Mesendoderm (in vitro differentiated cells): ENCODE data around the gene SCRN1.

ENCODE experiments used
- DNase-seq: peaks from one replicate; pipeline ENCODE4 v3.0.0; 2013
- H2AK5ac ChIP-seq: 2 replicates; pipeline ENCODE4 v1.6.1; 2013; ENCODE audit warnings: low read length, inconsistent platforms
- H2BK120ac ChIP-seq: 2 replicates; pipeline ENCODE4 v1.6.1; 2013; ENCODE audit warnings: low read depth, mild to moderate bottlenecking, low read length, moderate library complexity, mixed read lengths
- H2BK15ac ChIP-seq: replicated peaks from 2 replicates; pipeline ENCODE4 v1.6.1; 2013; ENCODE audit warnings: low read depth, mild to moderate bottlenecking, moderate library complexity
- H2BK5ac ChIP-seq: 2 replicates; pipeline ENCODE4 v1.6.1; 2013; ENCODE audit warnings: low read length, inconsistent platforms
- H3K18ac ChIP-seq: 2 replicates; pipeline ENCODE4 v1.6.1; 2013; ENCODE audit warnings: mild to moderate bottlenecking, low read length, mixed read lengths
- H3K23ac ChIP-seq: one replicate; pipeline ENCODE4 v1.6.1; 2013; ENCODE audit warnings: low read length
- H3K27ac ChIP-seq: 2 replicates; pipeline ENCODE4 v1.5.1; 2013; ENCODE audit warnings: low read depth, mild to moderate bottlenecking, inconsistent platforms, low read length, moderate library complexity
- H3K27me3 ChIP-seq: 2 replicates; pipeline ENCODE4 v1.6.1; 2013; ENCODE audit warnings: low read length, control low read depth, mild to moderate bottlenecking, inconsistent platforms; ENCODE audit not compliant: insufficient read depth, poor library complexity
- H3K36me3 ChIP-seq: 2 replicates; pipeline ENCODE4 v1.6.1; 2013; ENCODE audit warnings: low read length, inconsistent platforms; ENCODE audit not compliant: control insufficient read depth, insufficient read depth
- H3K4ac ChIP-seq: one replicate; pipeline ENCODE4 v1.6.1; 2013; ENCODE audit warnings: low read depth, mild to moderate bottlenecking, low read length, moderate library complexity
- H3K4me1 ChIP-seq: 2 replicates; pipeline ENCODE4 v1.6.1; 2013; ENCODE audit warnings: low read depth, low read length, inconsistent platforms; ENCODE audit not compliant: control insufficient read depth
- H3K4me2 ChIP-seq: 2 replicates; pipeline ENCODE4 v1.6.1; 2013; ENCODE audit warnings: low read length
- H3K4me3 ChIP-seq: 2 replicates; pipeline ENCODE4 v1.5.1; 2013; ENCODE audit warnings: mild to moderate bottlenecking, low read length
- H3K56ac ChIP-seq: one replicate; pipeline ENCODE4 v1.6.1; 2013; ENCODE audit warnings: low read length
- H3K79me1 ChIP-seq: 2 replicates; pipeline ENCODE4 v1.6.1; 2013; ENCODE audit warnings: low read length, inconsistent platforms
- H3K79me2 ChIP-seq: 2 replicates; pipeline ENCODE4 v1.6.1; 2013; ENCODE audit warnings: mild to moderate bottlenecking, low read length; ENCODE audit not compliant: control insufficient read depth, insufficient read depth
- H3K9ac ChIP-seq: 2 replicates; pipeline ENCODE4 v1.6.1; 2013; ENCODE audit warnings: low read length, inconsistent platforms
- H4K5ac ChIP-seq: one replicate; pipeline ENCODE4 v1.6.1; 2013; ENCODE audit warnings: low read length
- H4K8ac ChIP-seq: one replicate; pipeline ENCODE4 v1.6.1; 2013; ENCODE audit warnings: low read depth, mild to moderate bottlenecking, control low read depth, low read length, moderate library complexity
- WGBS: extraction: QIAGEN DNeasy Blood & Tissue Kit; methylation state at CpG from one replicate; pipeline ENCODE4 v1.1.7; 2013; ENCODE audit warnings: low lambda C conversion rate, missing lambda C conversion rate; ENCODE audit not compliant: insufficient coverage; ENCODE audit errors: extremely low coverage; 5-methylcytosine and 5-hydroxymethylcytosine counted together

The SCRN1 gene

DNA sequence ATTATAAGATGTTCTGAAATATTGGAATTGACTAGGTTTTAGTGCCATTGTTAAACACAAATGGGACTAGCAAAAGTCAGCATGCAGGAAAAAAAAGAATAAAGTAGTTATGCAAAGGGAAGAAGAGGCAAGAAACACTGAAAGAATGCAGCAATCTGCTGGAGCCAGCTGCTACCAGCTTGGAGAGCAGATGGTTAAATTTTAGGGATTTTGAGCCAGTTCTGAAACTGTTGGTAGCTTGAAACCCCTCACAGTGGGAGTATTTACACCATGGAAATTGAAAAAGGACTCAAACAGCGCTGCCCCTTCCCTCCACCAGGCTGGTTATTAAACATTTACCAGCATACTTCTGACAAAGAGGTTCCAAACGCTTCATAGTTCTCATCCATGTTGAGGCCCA is 41.0 kb downstream of the SCRN1 start:
- Histone ChIP-seq H3K79me1 (no peaks in the 10 kb centered on the region), H4K5ac (no peak overlapping the region), H2BK5ac (no peak overlapping the region), H2BK15ac (no peak overlapping the region), H3K79me2 (no peaks in the 10 kb centered on the region), H3K4me3 (no peak overlapping the region), H4K8ac (no peak overlapping the region), H3K36me3 (peaks cover 7% of the 10 kb centered on the region), H3K56ac (no peak overlapping the region), H3K27me3 (no peaks in the 10 kb centered on the region), H3K4me2 (no peak overlapping the region), H2BK120ac (no peak overlapping the region), H2AK5ac (no peak overlapping the region), H3K4me1 (no peaks in the 10 kb centered on the region), H3K18ac (no peak overlapping the region), H3K27ac (no peak overlapping the region), H3K23ac (no peak overlapping the region), H3K9ac (no peak overlapping the region), H3K4ac (no peak overlapping the region)
- WGBS = no CpG with 5 or more reads among the region's 2 CpGs
- no peak for DNase-seq

DNA sequence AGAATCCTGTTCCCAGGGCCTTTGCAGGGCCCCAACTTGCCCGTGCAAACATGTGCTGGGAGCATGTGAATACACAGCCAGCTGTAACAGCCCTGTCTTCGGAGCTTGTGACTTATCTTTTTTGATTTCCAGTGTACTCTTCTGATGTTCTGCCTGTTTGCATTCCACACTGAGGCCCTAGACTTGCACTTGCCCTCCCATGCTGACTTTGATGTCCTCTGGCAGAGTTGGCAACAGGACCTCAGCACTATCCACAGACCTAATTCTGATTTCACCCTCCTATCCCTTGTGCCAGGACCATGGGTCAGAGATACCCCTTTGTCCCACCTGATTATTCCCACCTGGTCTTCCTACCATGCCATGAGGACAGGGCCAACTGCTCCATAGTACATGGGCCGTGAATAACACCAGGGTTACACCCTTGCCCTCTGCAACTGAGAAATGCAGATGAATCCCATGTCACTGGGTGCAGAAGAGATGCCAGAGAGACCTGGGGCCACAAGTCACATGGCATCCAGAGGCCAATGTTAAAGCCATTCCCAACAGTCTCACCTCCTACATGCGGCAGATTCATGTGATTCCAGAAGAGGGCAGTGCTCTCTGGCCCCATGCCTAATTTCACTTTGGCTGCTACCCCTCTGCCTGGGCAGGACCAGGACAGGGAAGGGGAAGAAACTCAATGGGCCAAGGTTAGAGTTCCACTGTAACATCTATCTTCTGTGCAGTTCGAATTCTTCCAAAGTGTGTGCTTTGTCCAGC is 43.0 kb downstream of the SCRN1 start:
- no peak overlapping the region for H2BK15ac ChIP-seq
- H3K27me3 ChIP-seq = no peaks in the 10 kb centered on the region
- no peak overlapping the region for H4K8ac ChIP-seq
- no peak overlapping the region for H2BK120ac ChIP-seq
- no CpG with 5 or more reads among the region's 5 CpGs for WGBS
- H2AK5ac ChIP-seq = no peak overlapping the region
- H3K9ac ChIP-seq = no peak overlapping the region
- no peak overlapping the region for H3K27ac ChIP-seq
- no peak overlapping the region for H3K56ac ChIP-seq
- no peak overlapping the region for H3K23ac ChIP-seq
- H3K79me2 ChIP-seq = no peaks in the 10 kb centered on the region
- H3K4me1 ChIP-seq = no peaks in the 10 kb centered on the region
- H4K5ac ChIP-seq = no peak overlapping the region
- no peak overlapping the region for H3K18ac ChIP-seq
- H3K4me2 ChIP-seq = no peak overlapping the region
- no peaks in the 10 kb centered on the region for H3K79me1 ChIP-seq
- peaks cover 11% of the 10 kb centered on the region for H3K36me3 ChIP-seq
- H3K4me3 ChIP-seq = no peak overlapping the region
- DNase-seq = peak; percentile 78
- no peak overlapping the region for H3K4ac ChIP-seq
- H2BK5ac ChIP-seq = no peak overlapping the region

DNA sequence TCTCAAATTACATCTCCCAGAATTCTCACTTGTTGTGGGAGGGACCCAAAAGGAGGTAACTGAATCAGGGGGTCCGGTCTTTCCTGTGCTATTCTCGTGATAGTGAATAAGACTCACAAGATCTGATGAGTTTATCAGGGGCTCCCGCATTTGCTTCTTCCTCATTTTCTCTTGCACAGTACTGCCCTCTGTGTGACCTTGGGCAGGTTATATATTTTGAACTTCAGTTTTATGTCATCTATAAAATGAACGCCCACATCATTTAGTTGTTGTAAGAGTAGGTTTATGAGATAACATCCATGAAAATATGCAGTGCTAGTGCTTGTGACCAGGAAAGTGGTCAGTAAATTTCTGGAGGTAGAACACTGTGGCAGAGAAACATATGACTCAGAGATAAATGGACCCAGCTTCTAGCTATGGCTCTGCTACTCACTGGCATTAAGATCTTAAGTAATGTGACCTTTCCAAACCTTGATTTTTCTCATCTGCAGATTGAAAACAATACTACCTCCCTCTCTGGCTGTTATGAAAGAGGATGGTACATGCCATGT is 44.3 kb downstream of the SCRN1 start:
- H3K36me3 ChIP-seq = peaks cover 12% of the 10 kb centered on the region
- no peak overlapping the region for H4K5ac ChIP-seq
- no peaks in the 10 kb centered on the region for H3K4me1 ChIP-seq
- H3K18ac ChIP-seq = no peak overlapping the region
- no peak overlapping the region for H2AK5ac ChIP-seq
- no peaks in the 10 kb centered on the region for H3K79me1 ChIP-seq
- H3K4me2 ChIP-seq = no peak overlapping the region
- H3K27ac ChIP-seq = no peak overlapping the region
- H3K56ac ChIP-seq = no peak overlapping the region
- H2BK120ac ChIP-seq = no peak overlapping the region
- no peak overlapping the region for H3K9ac ChIP-seq
- no peak overlapping the region for H3K4me3 ChIP-seq
- H2BK5ac ChIP-seq = no peak overlapping the region
- no peak for DNase-seq
- no peak overlapping the region for H3K4ac ChIP-seq
- H4K8ac ChIP-seq = no peak overlapping the region
- no peaks in the 10 kb centered on the region for H3K79me2 ChIP-seq
- H2BK15ac ChIP-seq = no peak overlapping the region
- no peaks in the 10 kb centered on the region for H3K27me3 ChIP-seq
- no peak overlapping the region for H3K23ac ChIP-seq
- no CpG with 5 or more reads among the region's 4 CpGs for WGBS

DNA sequence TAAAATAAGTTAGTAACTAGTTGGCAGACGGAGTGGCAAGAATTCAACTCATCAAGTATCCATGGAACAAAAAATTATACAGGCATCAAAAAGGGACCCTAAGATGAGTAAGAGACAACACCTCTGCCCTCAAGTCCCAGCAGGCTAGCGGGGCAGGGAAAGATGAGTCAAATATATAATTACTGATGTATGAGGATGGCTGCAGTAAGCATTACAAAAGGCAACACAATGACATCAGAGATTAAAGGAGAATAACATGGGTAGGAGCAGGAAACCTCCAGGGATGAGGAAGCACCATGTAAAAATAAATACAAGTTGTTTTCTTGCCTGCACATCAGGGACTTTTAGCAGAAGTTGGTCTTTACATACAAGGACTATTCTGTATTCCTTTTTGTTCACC is 49.4 kb downstream of the SCRN1 start:
- no peak overlapping the region for H3K9ac ChIP-seq
- H3K4me1 ChIP-seq = no peaks in the 10 kb centered on the region

DNA sequence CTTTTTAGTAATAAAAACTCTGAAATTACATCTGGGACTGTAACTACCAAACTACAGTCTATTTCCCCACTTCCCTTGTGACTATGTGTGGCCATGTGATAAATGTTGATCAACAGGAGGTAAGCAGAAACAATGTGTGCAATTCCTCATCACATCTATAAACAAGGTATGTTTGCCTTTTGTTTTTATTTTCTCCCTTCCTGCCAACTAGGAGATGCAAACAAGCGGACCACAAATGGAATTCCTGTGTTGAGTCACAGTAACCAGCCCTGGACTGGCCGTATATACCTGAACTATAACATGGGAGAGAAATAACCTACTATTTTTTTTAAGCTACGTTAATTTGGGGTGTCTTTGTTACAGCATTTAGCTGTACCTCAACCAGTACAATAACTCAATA is 52.5 kb downstream of the SCRN1 start:
- no peaks in the 10 kb centered on the region for H3K79me2 ChIP-seq
- H3K9ac ChIP-seq = no peak overlapping the region
- H3K79me1 ChIP-seq = no peaks in the 10 kb centered on the region
- WGBS = no CpG with 5 or more reads among the region's 3 CpGs
- H3K23ac ChIP-seq = no peak overlapping the region
- no peak overlapping the region for H3K18ac ChIP-seq
- no peak overlapping the region for H3K4me3 ChIP-seq
- H3K56ac ChIP-seq = no peak overlapping the region
- H2AK5ac ChIP-seq = no peak overlapping the region
- no peak overlapping the region for H2BK15ac ChIP-seq
- no peak overlapping the region for H2BK120ac ChIP-seq
- no peak overlapping the region for H2BK5ac ChIP-seq
- no peak overlapping the region for H3K4me2 ChIP-seq
- no peak for DNase-seq
- H3K27me3 ChIP-seq = no peaks in the 10 kb centered on the region
- no peak overlapping the region for H4K5ac ChIP-seq
- peaks cover 13% of the 10 kb centered on the region for H3K36me3 ChIP-seq
- H3K4me1 ChIP-seq = no peaks in the 10 kb centered on the region
- no peak overlapping the region for H3K27ac ChIP-seq
- H3K4ac ChIP-seq = no peak overlapping the region
- no peak overlapping the region for H4K8ac ChIP-seq

More for the DNA sequence above, 49.4 kb downstream of the SCRN1 start:
- H3K4me3 ChIP-seq = no peak overlapping the region
- H2BK5ac ChIP-seq = no peak overlapping the region
- no peaks in the 10 kb centered on the region for H3K79me2 ChIP-seq
- H3K27me3 ChIP-seq = no peaks in the 10 kb centered on the region
- no peak overlapping the region for H2BK120ac ChIP-seq
- WGBS = no CpG with 5 or more reads among the region's 2 CpGs
- H2AK5ac ChIP-seq = no peak overlapping the region
- no peak overlapping the region for H3K4me2 ChIP-seq
- H3K23ac ChIP-seq = no peak overlapping the region
- no peak overlapping the region for H3K27ac ChIP-seq
- H3K36me3 ChIP-seq = peaks cover 17% of the 10 kb centered on the region
- no peak overlapping the region for H2BK15ac ChIP-seq
- no peak overlapping the region for H4K5ac ChIP-seq
- H3K79me1 ChIP-seq = no peaks in the 10 kb centered on the region
- no peak for DNase-seq
- H3K56ac ChIP-seq = no peak overlapping the region
- no peak overlapping the region for H4K8ac ChIP-seq
- no peak overlapping the region for H3K18ac ChIP-seq
- H3K4ac ChIP-seq = no peak overlapping the region

DNA sequence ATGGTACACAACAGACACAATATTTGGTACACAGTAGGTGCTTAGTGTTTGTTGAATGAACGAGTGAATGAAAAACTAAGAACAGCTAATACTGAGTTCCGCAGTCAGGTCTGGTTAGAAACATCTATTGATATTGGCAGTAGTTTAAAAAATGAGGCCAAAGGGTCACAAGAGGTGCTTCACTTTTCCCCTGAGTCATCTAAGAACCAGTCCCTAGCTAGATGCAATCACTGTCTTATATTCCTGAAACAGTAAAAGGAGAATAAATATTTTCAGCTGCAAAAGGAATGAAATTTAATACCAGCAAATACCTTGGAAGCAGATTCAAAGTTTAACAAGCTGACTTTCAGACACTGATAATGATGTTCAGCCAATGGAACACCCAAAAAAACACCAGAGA is 54.5 kb downstream of the SCRN1 start:
- no peak for DNase-seq
- H2BK5ac ChIP-seq = no peak overlapping the region
- H3K4me3 ChIP-seq = no peak overlapping the region
- no peaks in the 10 kb centered on the region for H3K79me2 ChIP-seq
- no peak overlapping the region for H3K9ac ChIP-seq
- no CpG with 5 or more reads among the region's 2 CpGs for WGBS
- no peaks in the 10 kb centered on the region for H3K4me1 ChIP-seq
- no peak overlapping the region for H4K8ac ChIP-seq
- H2BK15ac ChIP-seq = no peak overlapping the region
- H2AK5ac ChIP-seq = no peak overlapping the region
- no peaks in the 10 kb centered on the region for H3K27me3 ChIP-seq
- H3K18ac ChIP-seq = no peak overlapping the region
- H3K4me2 ChIP-seq = no peak overlapping the region
- H2BK120ac ChIP-seq = no peak overlapping the region
- H3K27ac ChIP-seq = no peak overlapping the region
- no peaks in the 10 kb centered on the region for H3K79me1 ChIP-seq
- no peak overlapping the region for H3K23ac ChIP-seq
- peaks cover 10% of the 10 kb centered on the region for H3K36me3 ChIP-seq
- H3K56ac ChIP-seq = no peak overlapping the region
- H3K4ac ChIP-seq = no peak overlapping the region
- H4K5ac ChIP-seq = no peak overlapping the region
